ENCODE results near the gene SLC8A2. TPM values are rescaled to one million over a fixed set of nuclear protein-coding genes. Genes with fewer than 3 reads are reported as not detected.

Gene SLC8A2
- total RNA-seq, 1 donor from 2014 or later, result 115 TPM

GRCh38 chr19:47427241-47428176 is 44.2 kb downstream of the SLC8A2 start:
- H3K27ac Mint-ChIP-seq (ENCODE audit: unreplicated experiment), result no peak overlapping the region
- TF ChIP-seq CTCF (IDR thresholded peaks at IDR 0.05; ENCODE audit: partially characterized antibody, unreplicated experiment), result peak; percentile 91
- H3K36me3 Mint-ChIP-seq (ENCODE audit: unreplicated experiment), result no peaks in the 10 kb centered on the region
- peaks cover 9% of the 10 kb centered on the region for H3K4me1 Mint-ChIP-seq (ENCODE audit: low read depth, unreplicated experiment)
- peaks cover 15% of the 10 kb centered on the region for H3K27me3 Mint-ChIP-seq (ENCODE audit: unreplicated experiment)
- H3K4me3 Mint-ChIP-seq (ENCODE audit: unreplicated experiment), result no peak overlapping the region
- peaks cover 10% of the 10 kb centered on the region for H3K9me3 Mint-ChIP-seq (ENCODE audit: unreplicated experiment)
- DNase-seq, result peak; percentile 87

- DNase-seq, result no peak
- peaks cover 27% of the 10 kb centered on the region for H3K4me1 Mint-ChIP-seq (ENCODE audit: low read depth, unreplicated experiment)
- no peaks in the 10 kb centered on the region for H3K36me3 Mint-ChIP-seq (ENCODE audit: unreplicated experiment)
- peaks cover 23% of the 10 kb centered on the region for H3K9me3 Mint-ChIP-seq (ENCODE audit: unreplicated experiment)
- no peak overlapping the region for H3K27ac Mint-ChIP-seq (ENCODE audit: unreplicated experiment)
- no peak for TF ChIP-seq CTCF (IDR thresholded peaks at IDR 0.05; ENCODE audit: partially characterized antibody, unreplicated experiment)
- peak overlapping the region; percentile 94 for H3K4me3 Mint-ChIP-seq (ENCODE audit: unreplicated experiment)
- H3K27me3 Mint-ChIP-seq (ENCODE audit: unreplicated experiment), result peaks cover 32% of the 10 kb centered on the region
Measured at GRCh38 chr19:47423203-47423882, 48.4 kb downstream of the SLC8A2 start.

GRCh38 chr19:47422417-47423163 is 49.1 kb downstream of the SLC8A2 start:
- peak overlapping the region; percentile 91 for H3K27ac Mint-ChIP-seq (ENCODE audit: unreplicated experiment)
- peaks cover 39% of the 10 kb centered on the region for H3K27me3 Mint-ChIP-seq (ENCODE audit: unreplicated experiment)
- TF ChIP-seq CTCF (IDR thresholded peaks at IDR 0.05; ENCODE audit: partially characterized antibody, unreplicated experiment), result no peak
- peaks cover 31% of the 10 kb centered on the region for H3K4me1 Mint-ChIP-seq (ENCODE audit: low read depth, unreplicated experiment)
- peak overlapping the region; percentile 94 for H3K4me3 Mint-ChIP-seq (ENCODE audit: unreplicated experiment)
- peaks cover 27% of the 10 kb centered on the region for H3K9me3 Mint-ChIP-seq (ENCODE audit: unreplicated experiment)
- DNase-seq, result no peak
- H3K36me3 Mint-ChIP-seq (ENCODE audit: unreplicated experiment), result no peaks in the 10 kb centered on the region

GRCh38 chr19:47421844-47422395 is 49.8 kb downstream of the SLC8A2 start:
- H3K4me1 Mint-ChIP-seq (ENCODE audit: low read depth, unreplicated experiment), result peaks cover 33% of the 10 kb centered on the region
- H3K36me3 Mint-ChIP-seq (ENCODE audit: unreplicated experiment), result no peaks in the 10 kb centered on the region
- peaks cover 30% of the 10 kb centered on the region for H3K9me3 Mint-ChIP-seq (ENCODE audit: unreplicated experiment)
- H3K27ac Mint-ChIP-seq (ENCODE audit: unreplicated experiment), result peak overlapping the region; percentile 91
- peak overlapping the region; percentile 94 for H3K4me3 Mint-ChIP-seq (ENCODE audit: unreplicated experiment)
- no peak for TF ChIP-seq CTCF (IDR thresholded peaks at IDR 0.05; ENCODE audit: partially characterized antibody, unreplicated experiment)
- peak; percentile 79 for DNase-seq
- H3K27me3 Mint-ChIP-seq (ENCODE audit: unreplicated experiment), result peaks cover 41% of the 10 kb centered on the region

Measured in glutamatergic neuron (in vitro differentiated cells).